GM10248 (cell line): ENCODE data around the gene TCF7L2.

ENCODE experiments used
- CTCF ChIA-PET: fragments of 300-600 bp; sonication (Branson Sonifier 250); formaldehyde crosslinking; extraction: SDS; loops from one replicate; lab custom pipeline; 2021; ENCODE audit warnings: antibody characterized with exemption; lab: Yijun Ruan, JAX
- POLR2A ChIA-PET: fragments of 350-650 bp; sonication (Branson Sonifier 250); formaldehyde crosslinking; extraction: SDS; loops from one replicate; lab custom pipeline; 2020; ENCODE audit warnings: antibody characterized with exemption; lab: Yijun Ruan, JAX
- DNase-seq: peaks from one replicate; pipeline ENCODE4 v3.0.0; 2012; ENCODE audit errors: extremely low spot score
- TF ChIP-seq, protein P1 (sequence below): IDR thresholded peaks from 2 replicates; pipeline ENCODE4 v1.5.1; 2012; ENCODE audit warnings: mild to moderate bottlenecking, low read depth; ENCODE audit errors: extremely low read depth, missing control alignments, control extremely low read depth

The TCF7L2 gene

DNA sequence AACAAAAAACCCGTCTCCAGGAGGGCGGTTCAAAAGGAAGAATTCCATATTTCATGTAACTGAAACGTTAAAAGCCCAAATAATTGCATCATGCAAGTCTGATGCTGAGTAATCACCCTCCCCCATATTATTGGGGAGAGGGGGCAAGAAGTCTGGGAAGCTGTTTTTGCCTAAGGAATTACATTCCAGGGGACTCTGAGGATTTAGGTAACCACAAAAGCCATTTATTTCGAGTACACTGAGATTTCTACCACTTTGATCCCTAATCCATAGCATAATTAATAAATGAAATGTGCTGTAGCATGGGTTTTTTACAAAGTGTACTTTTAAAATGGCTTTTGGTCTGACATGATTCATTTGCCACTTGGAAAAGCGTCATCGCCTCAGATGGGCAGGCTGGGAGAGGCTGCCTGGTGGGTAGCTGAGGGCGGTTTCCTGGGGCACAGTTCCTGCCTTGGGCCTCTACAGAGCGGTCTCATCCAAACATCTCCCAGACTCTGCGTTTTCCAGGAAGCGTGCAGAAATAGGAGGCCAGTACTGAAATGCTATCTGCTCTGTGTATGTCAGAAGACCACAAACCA, 106.5 kb downstream of the TCF7L2 start:
- CTCF ChIA-PET, result no interaction called here
- POLR2A ChIA-PET, result no interaction called here
- TF ChIP-seq, protein P1, sequence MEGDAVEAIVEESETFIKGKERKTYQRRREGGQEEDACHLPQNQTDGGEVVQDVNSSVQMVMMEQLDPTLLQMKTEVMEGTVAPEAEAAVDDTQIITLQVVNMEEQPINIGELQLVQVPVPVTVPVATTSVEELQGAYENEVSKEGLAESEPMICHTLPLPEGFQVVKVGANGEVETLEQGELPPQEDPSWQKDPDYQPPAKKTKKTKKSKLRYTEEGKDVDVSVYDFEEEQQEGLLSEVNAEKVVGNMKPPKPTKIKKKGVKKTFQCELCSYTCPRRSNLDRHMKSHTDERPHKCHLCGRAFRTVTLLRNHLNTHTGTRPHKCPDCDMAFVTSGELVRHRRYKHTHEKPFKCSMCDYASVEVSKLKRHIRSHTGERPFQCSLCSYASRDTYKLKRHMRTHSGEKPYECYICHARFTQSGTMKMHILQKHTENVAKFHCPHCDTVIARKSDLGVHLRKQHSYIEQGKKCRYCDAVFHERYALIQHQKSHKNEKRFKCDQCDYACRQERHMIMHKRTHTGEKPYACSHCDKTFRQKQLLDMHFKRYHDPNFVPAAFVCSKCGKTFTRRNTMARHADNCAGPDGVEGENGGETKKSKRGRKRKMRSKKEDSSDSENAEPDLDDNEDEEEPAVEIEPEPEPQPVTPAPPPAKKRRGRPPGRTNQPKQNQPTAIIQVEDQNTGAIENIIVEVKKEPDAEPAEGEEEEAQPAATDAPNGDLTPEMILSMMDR, result no peak
- no peak for DNase-seq

DNA sequence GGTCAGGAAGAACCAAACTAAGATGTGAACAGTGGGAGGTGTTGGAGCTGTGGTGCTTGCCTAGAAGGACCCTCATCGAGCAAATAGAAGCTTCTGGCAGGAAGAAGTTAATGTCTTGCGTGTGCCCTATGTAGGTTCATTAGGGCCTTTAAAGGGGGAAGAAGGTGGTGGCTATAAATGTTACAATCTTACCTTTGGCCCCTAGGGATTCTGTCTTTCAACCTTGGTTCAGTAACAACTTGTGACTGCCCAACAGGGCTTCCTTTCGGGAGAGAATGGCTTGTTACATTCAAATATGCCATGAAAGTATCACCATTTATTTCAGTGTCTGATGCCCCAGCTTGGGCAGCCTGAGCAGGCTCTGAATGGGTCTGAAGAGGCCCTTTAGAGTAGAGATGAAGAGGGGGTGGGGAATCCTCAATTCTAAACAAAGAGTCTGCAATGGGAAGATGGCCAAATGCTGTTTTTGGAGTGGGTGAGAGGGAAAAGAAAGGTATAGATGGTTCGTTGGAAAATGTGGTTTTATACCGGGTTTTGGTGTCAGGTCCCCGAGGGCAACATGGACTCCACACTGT, 108.0 kb downstream of the TCF7L2 start:
- TF ChIP-seq, protein P1, result no peak
- POLR2A ChIA-PET, result no interaction called here
- CTCF ChIA-PET, result no interaction called here
- DNase-seq, result no peak

- no peak for DNase-seq
- ChIA-PET POLR2A (no interaction called here), CTCF (no interaction called here)
- TF ChIP-seq, protein P1, result no peak
These were observed 108.7 kb downstream of the TCF7L2 start for GRCh38 chr10:113058523-113059370.

GRCh38 chr10:113059371-113059780, 109.3 kb downstream of the TCF7L2 start:
- TF ChIP-seq, protein P1, result no peak
- no peak for DNase-seq
- CTCF ChIA-PET, result interaction anchor here (1.6 kb wide), 1 partner anchor 9 kb away, joined by 4 read pairs; no protein-coding TSS in a partner anchor
- POLR2A ChIA-PET, result no interaction called here

GRCh38 chr10:113060201-113061053, 110.4 kb downstream of the TCF7L2 start:
- TF ChIP-seq, protein P1, result no peak
- ChIA-PET POLR2A (no interaction called here), CTCF (interaction anchor here (1.2 to 1.6 kb wide), 3 partner anchors 10 to 32 kb away, joined by 3 to 6 read pairs (median 4); no protein-coding TSS in a partner anchor)
- DNase-seq, result no peak

- ChIA-PET POLR2A (no interaction called here), CTCF (interaction anchor here (1.2 to 1.6 kb wide), 3 partner anchors 11 to 33 kb away, joined by 3 to 6 read pairs (median 4); no protein-coding TSS in a partner anchor)
- TF ChIP-seq, protein P1, result no peak
- DNase-seq, result no peak
These were observed 111.0 kb downstream of the TCF7L2 start for GRCh38 chr10:113061054-113061430.
